HG03457 (cell line): ENCODE data around the gene TNIP1.

Experiments
- ATAC-seq: cut with Tn5 transposase; IDR thresholded peaks from one replicate; pipeline ENCODE4 v1.9.1; 2021; ENCODE audit warnings: moderate number of reproducible peaks; ENCODE audit not compliant: unreplicated experiment

Gene TNIP1

GRCh38 chr5:151067632-151068432, 13.0 kb downstream of the TNIP1 start:
- no peak for ATAC-seq

GRCh38 chr5:151066920-151067319, 13.9 kb downstream of the TNIP1 start:
- no peak for ATAC-seq

- no peak for ATAC-seq
Observed at GRCh38 chr5:151065609-151066008, 15.2 kb downstream of the TNIP1 start.

- no peak for ATAC-seq
Observed at GRCh38 chr5:151064916-151065499, 15.8 kb downstream of the TNIP1 start.

GRCh38 chr5:151063142-151063989, 17.5 kb downstream of the TNIP1 start:
- ATAC-seq = no peak

GRCh38 chr5:151062405-151063141, 18.3 kb downstream of the TNIP1 start:
- no peak for ATAC-seq

- no peak for ATAC-seq
Observed at GRCh38 chr5:151060742-151061141, 20.1 kb downstream of the TNIP1 start.

- ATAC-seq = no peak
Observed at GRCh38 chr5:151058891-151059489, 21.8 kb downstream of the TNIP1 start.

GRCh38 chr5:151058301-151058700, 22.5 kb downstream of the TNIP1 start:
- no peak for ATAC-seq

GRCh38 chr5:151056379-151057325, 24.2 kb downstream of the TNIP1 start:
- ATAC-seq = no peak

- ATAC-seq = no peak
Observed at GRCh38 chr5:151055336-151055735, 25.5 kb downstream of the TNIP1 start.

GRCh38 chr5:151054709-151055108, 26.1 kb downstream of the TNIP1 start:
- no peak for ATAC-seq

- no peak for ATAC-seq
Observed at GRCh38 chr5:151053796-151054462, 26.9 kb downstream of the TNIP1 start.

GRCh38 chr5:151052836-151053235, 28.0 kb downstream of the TNIP1 start:
- ATAC-seq = no peak

- ATAC-seq = no peak
Observed at GRCh38 chr5:151051931-151052608, 28.8 kb downstream of the TNIP1 start.

GRCh38 chr5:151051066-151051930, 29.5 kb downstream of the TNIP1 start:
- ATAC-seq = no peak

GRCh38 chr5:151048526-151048925, 32.3 kb downstream of the TNIP1 start:
- no peak for ATAC-seq
